ENCODE data around the gene SARM1. TPM values are rescaled to one million over a fixed set of nuclear protein-coding genes. Genes with fewer than 3 reads are reported as not detected.

SARM1 gene
- total and polyA plus RNA-seq, 7 experiments from 2014 or later: 5.2 to 34.1 (median 25.0) TPM

- CTCF ChIA-PET: no interaction called here
- intact Hi-C loops (cut with micrococcal nuclease): no loop called here
- Mint-ChIP-seq H3K4me1 (peaks cover 8 to 38% (median 33%) of the 10 kb centered on the region in 7 donors), H3K4me3 (peak overlapping the region in 1 of 10 donors; percentile 58), H3K9me3 (no peaks in the 10 kb centered on the region), H3K27me3 (peaks cover 0 to 8% (median 6%) of the 10 kb centered on the region in 5 donors), H3K27ac (no peak overlapping the region), H3K36me3 (peaks cover 8 to 32% (median 24%) of the 10 kb centered on the region in 5 donors)
- Histone ChIP-seq H3K36me3 (ENCODE audit: control insufficient read depth in 2 of 3, insufficient read depth in 3 of 3, low read length in 3 of 3) (peaks cover 4 to 44% (median 4%) of the 10 kb centered on the region in 3 experiments), H3K4me3 (ENCODE audit: low read length) (no peak overlapping the region), H3K27ac (ENCODE audit: low read depth, low read length) (no peak overlapping the region), H3K9me3 (ENCODE audit: control insufficient read depth in 2 of 3, low read length in 3 of 3) (no peaks in the 10 kb centered on the region), H3K4me1 (ENCODE audit: control insufficient read depth in 2 of 2, insufficient read depth in 2 of 2, low read length in 2 of 2) (peaks cover 6 to 14% of the 10 kb centered on the region in 2 donors), H3K27me3 (ENCODE audit: control insufficient read depth in 2 of 2, insufficient read depth in 2 of 2, low read length in 2 of 2) (no peaks in the 10 kb centered on the region)
- POLR2A ChIA-PET: interaction anchor here (1.0 to 1.1 kb wide), 3 partner anchors 8 to 29 kb away, joined by 3 read pairs; partner anchors contain the start of gene POLDIP2
- no peak for ATAC-seq
- no peak for DNase-seq
Measured at GRCh38 chr17:28386391-28386790, 14.9 kb downstream of the SARM1 start.

GRCh38 chr17:28388106-28388505, 16.6 kb downstream of the SARM1 start:
- Mint-ChIP-seq H3K27ac (no peak overlapping the region), H3K36me3 (peaks cover 8 to 27% (median 25%) of the 10 kb centered on the region in 5 donors), H3K9me3 (no peaks in the 10 kb centered on the region), H3K4me3 (no peak overlapping the region), H3K4me1 (peaks cover 8 to 31% (median 22%) of the 10 kb centered on the region in 7 donors), H3K27me3 (no peaks in the 10 kb centered on the region)
- no peak overlapping the region for H3K27ac ChIP-seq (ENCODE audit: low read depth, low read length)
- H3K4me1 ChIP-seq (ENCODE audit: control insufficient read depth in 2 of 2, insufficient read depth in 2 of 2, low read length in 2 of 2): peaks cover 6 to 10% of the 10 kb centered on the region in 2 donors
- peaks cover 4 to 57% (median 4%) of the 10 kb centered on the region in 3 experiments for H3K36me3 ChIP-seq (ENCODE audit: control insufficient read depth in 2 of 3, insufficient read depth in 3 of 3, low read length in 3 of 3)
- CTCF ChIA-PET: no interaction called here
- H3K27me3 ChIP-seq (ENCODE audit: control insufficient read depth in 2 of 2, insufficient read depth in 2 of 2, low read length in 2 of 2): no peaks in the 10 kb centered on the region
- DNase-seq (no peak), ATAC-seq (no peak)
- H3K9me3 ChIP-seq (ENCODE audit: control insufficient read depth in 2 of 3, low read length in 3 of 3): no peaks in the 10 kb centered on the region
- H3K4me3 ChIP-seq (ENCODE audit: low read length): no peak overlapping the region
- intact Hi-C loops (cut with micrococcal nuclease): no loop called here
- POLR2A ChIA-PET: no interaction called here

GRCh38 chr17:28390141-28390540, 18.6 kb downstream of the SARM1 start:
- peaks cover 12 to 37% (median 29%) of the 10 kb centered on the region in 5 donors for H3K36me3 Mint-ChIP-seq
- Histone ChIP-seq H3K9me3 (ENCODE audit: control insufficient read depth in 2 of 3, low read length in 3 of 3) (no peaks in the 10 kb centered on the region), H3K4me1 (ENCODE audit: control insufficient read depth in 2 of 2, insufficient read depth in 2 of 2, low read length in 2 of 2) (peaks cover 0 to 10% of the 10 kb centered on the region in 2 donors), H3K27ac (ENCODE audit: low read depth, low read length) (no peak overlapping the region), H3K4me3 (ENCODE audit: low read length) (no peak overlapping the region), H3K36me3 (ENCODE audit: control insufficient read depth in 2 of 3, insufficient read depth in 3 of 3, low read length in 3 of 3) (peaks cover 4 to 59% (median 4%) of the 10 kb centered on the region in 3 experiments), H3K27me3 (ENCODE audit: control insufficient read depth in 2 of 2, insufficient read depth in 2 of 2, low read length in 2 of 2) (no peaks in the 10 kb centered on the region)
- peaks cover 0 to 19% (median 11%) of the 10 kb centered on the region in 7 donors for H3K4me1 Mint-ChIP-seq
- DNase-seq (no peak), ATAC-seq (no peak)
- ChIA-PET POLR2A (no interaction called here), CTCF (no interaction called here)
- H3K27ac Mint-ChIP-seq: peak overlapping the region in 1 of 9 donors; percentile 17
- no peaks in the 10 kb centered on the region for H3K9me3 Mint-ChIP-seq
- intact Hi-C loops (cut with micrococcal nuclease): no loop called here
- no peaks in the 10 kb centered on the region for H3K27me3 Mint-ChIP-seq
- H3K4me3 Mint-ChIP-seq: no peak overlapping the region

DNA sequence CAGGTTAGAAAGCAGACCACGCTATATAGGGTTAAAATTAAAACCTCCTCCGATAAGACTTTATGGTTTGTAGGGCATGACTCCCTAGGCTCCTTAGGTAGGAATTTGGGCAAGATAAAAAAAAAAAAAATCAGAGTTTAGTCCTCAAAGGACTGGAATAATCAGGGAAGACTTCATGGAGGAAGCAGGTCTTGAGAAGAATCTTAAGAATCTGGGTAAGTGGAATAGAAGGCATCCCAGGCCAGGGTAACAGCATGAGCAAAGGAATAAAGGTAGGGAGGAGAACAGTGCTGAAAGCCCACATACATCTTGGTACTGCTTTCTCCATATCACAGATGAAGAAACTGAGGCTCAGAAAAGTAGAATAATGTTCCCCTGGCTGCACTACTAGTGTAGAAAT, 19.1 kb downstream of the SARM1 start:
- intact Hi-C loops (cut with micrococcal nuclease): no loop called here
- H3K27me3 Mint-ChIP-seq: no peaks in the 10 kb centered on the region
- Histone ChIP-seq H3K9me3 (ENCODE audit: control insufficient read depth in 2 of 3, low read length in 3 of 3) (no peaks in the 10 kb centered on the region), H3K4me3 (ENCODE audit: low read length) (no peak overlapping the region), H3K36me3 (ENCODE audit: control insufficient read depth in 2 of 3, insufficient read depth in 3 of 3, low read length in 3 of 3) (peaks cover 4 to 63% (median 4%) of the 10 kb centered on the region in 3 experiments), H3K27ac (ENCODE audit: low read depth, low read length) (no peak overlapping the region), H3K27me3 (ENCODE audit: control insufficient read depth in 2 of 2, insufficient read depth in 2 of 2, low read length in 2 of 2) (no peaks in the 10 kb centered on the region), H3K4me1 (ENCODE audit: control insufficient read depth in 2 of 2, insufficient read depth in 2 of 2, low read length in 2 of 2) (peaks cover 0 to 6% of the 10 kb centered on the region in 2 donors)
- H3K4me3 Mint-ChIP-seq: no peak overlapping the region
- peaks cover 12 to 41% (median 26%) of the 10 kb centered on the region in 5 donors for H3K36me3 Mint-ChIP-seq
- POLR2A ChIA-PET: interaction anchor here (0.8 kb wide), 1 partner anchor 33 kb away, joined by 3 read pairs; the partner anchor contains the start of gene POLDIP2
- H3K4me1 Mint-ChIP-seq: peaks cover 0 to 15% (median 7%) of the 10 kb centered on the region in 7 donors
- no peaks in the 10 kb centered on the region for H3K9me3 Mint-ChIP-seq
- CTCF ChIA-PET: no interaction called here
- DNase-seq (no peak), ATAC-seq (no peak)
- H3K27ac Mint-ChIP-seq: no peak overlapping the region

DNA sequence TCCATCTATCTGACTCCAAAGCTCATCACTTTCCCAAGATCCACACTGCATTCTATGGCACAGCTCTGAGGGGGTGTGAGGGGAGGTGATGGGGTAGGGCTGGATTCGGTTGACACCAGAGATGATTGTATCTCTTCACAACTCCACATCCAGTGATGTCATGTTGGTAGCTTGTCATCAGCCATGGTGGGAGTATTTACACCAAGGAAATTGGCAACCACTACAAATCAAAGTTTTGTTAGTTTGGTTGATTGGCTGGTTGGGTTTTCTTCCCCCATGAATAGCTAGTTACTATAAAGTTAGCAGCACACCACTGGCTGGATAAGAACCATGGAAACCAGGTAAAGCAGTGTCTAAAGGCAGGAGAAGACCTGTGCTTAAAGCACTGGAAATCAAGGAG, 19.5 kb downstream of the SARM1 start:
- Mint-ChIP-seq H3K27ac (peak overlapping the region in 1 of 9 donors; percentile 8), H3K27me3 (no peaks in the 10 kb centered on the region), H3K4me1 (peaks cover 0 to 11% (median 5%) of the 10 kb centered on the region in 7 donors), H3K4me3 (no peak overlapping the region), H3K9me3 (no peaks in the 10 kb centered on the region), H3K36me3 (peaks cover 12 to 41% (median 28%) of the 10 kb centered on the region in 5 donors)
- POLR2A ChIA-PET: interaction anchor here (0.8 kb wide), 1 partner anchor 34 kb away, joined by 3 read pairs; the partner anchor contains the start of gene POLDIP2
- no peak for DNase-seq
- Histone ChIP-seq H3K27me3 (ENCODE audit: control insufficient read depth in 2 of 2, insufficient read depth in 2 of 2, low read length in 2 of 2) (no peaks in the 10 kb centered on the region), H3K4me3 (ENCODE audit: low read length) (no peak overlapping the region), H3K4me1 (ENCODE audit: control insufficient read depth in 2 of 2, insufficient read depth in 2 of 2, low read length in 2 of 2) (peaks cover 0 to 2% of the 10 kb centered on the region in 2 donors), H3K36me3 (ENCODE audit: control insufficient read depth in 2 of 3, insufficient read depth in 3 of 3, low read length in 3 of 3) (peaks cover 4 to 67% (median 4%) of the 10 kb centered on the region in 3 experiments), H3K27ac (ENCODE audit: low read depth, low read length) (no peak overlapping the region), H3K9me3 (ENCODE audit: control insufficient read depth in 2 of 3, low read length in 3 of 3) (no peaks in the 10 kb centered on the region)
- intact Hi-C loops (cut with micrococcal nuclease): no loop called here
- CTCF ChIA-PET: no interaction called here
- no peak for ATAC-seq

DNA sequence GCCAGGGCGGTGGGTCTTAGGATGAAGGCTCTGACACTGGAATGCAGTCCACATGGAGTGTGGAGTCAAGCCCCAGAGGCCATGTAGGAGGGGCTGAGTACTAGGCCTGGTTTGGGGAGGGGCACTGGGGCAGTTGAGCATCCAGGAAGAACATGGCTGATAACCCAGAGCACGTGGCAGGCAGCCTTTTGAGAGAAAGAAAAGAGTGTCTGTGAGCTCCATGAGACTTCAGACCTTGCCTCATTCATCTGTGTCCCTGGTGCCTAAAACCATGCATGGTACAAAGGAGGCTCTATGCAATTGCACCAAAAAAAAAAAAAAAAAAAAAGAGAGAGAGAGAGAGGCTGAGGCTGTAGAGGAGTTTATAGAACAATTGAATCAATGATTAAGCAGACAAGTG, 19.9 kb downstream of the SARM1 start:
- H3K4me1 Mint-ChIP-seq: peaks cover 0 to 6% (median 4%) of the 10 kb centered on the region in 7 donors
- peaks cover 12 to 41% (median 28%) of the 10 kb centered on the region in 5 donors for H3K36me3 Mint-ChIP-seq
- intact Hi-C loops (cut with micrococcal nuclease): no loop called here
- DNase-seq (no peak), ATAC-seq (no peak)
- ChIA-PET CTCF (interaction anchor here (0.7 kb wide), 1 partner anchor 10 kb away, joined by 3 read pairs; no protein-coding TSS in a partner anchor), POLR2A (interaction anchor here (0.8 kb wide), 1 partner anchor 34 kb away, joined by 3 read pairs; the partner anchor contains the start of gene POLDIP2)
- no peaks in the 10 kb centered on the region for H3K27me3 Mint-ChIP-seq
- H3K27ac ChIP-seq (ENCODE audit: low read depth, low read length): no peak overlapping the region
- no peaks in the 10 kb centered on the region for H3K9me3 ChIP-seq (ENCODE audit: control insufficient read depth in 2 of 3, low read length in 3 of 3)
- no peaks in the 10 kb centered on the region for H3K4me1 ChIP-seq (ENCODE audit: control insufficient read depth in 2 of 2, insufficient read depth in 2 of 2, low read length in 2 of 2)
- no peaks in the 10 kb centered on the region for H3K9me3 Mint-ChIP-seq
- no peak overlapping the region for H3K4me3 Mint-ChIP-seq
- no peaks in the 10 kb centered on the region for H3K27me3 ChIP-seq (ENCODE audit: control insufficient read depth in 2 of 2, insufficient read depth in 2 of 2, low read length in 2 of 2)
- H3K27ac Mint-ChIP-seq: peak overlapping the region in 2 of 9 donors; percentile 13 to 19
- H3K4me3 ChIP-seq (ENCODE audit: low read length): no peak overlapping the region
- H3K36me3 ChIP-seq (ENCODE audit: control insufficient read depth in 2 of 3, insufficient read depth in 3 of 3, low read length in 3 of 3): peaks cover 4 to 71% (median 4%) of the 10 kb centered on the region in 3 experiments

GRCh38 chr17:28392491-28392890, 21.0 kb downstream of the SARM1 start:
- Mint-ChIP-seq H3K36me3 (peaks cover 12 to 39% (median 27%) of the 10 kb centered on the region in 5 donors), H3K27ac (no peak overlapping the region), H3K4me1 (peaks cover 0 to 4% (median 3%) of the 10 kb centered on the region in 7 donors), H3K27me3 (no peaks in the 10 kb centered on the region), H3K4me3 (no peak overlapping the region), H3K9me3 (peaks cover 0 to 1% (median 0%) of the 10 kb centered on the region in 11 donors)
- no peak overlapping the region for H3K27ac ChIP-seq (ENCODE audit: low read depth, low read length)
- H3K4me1 ChIP-seq (ENCODE audit: control insufficient read depth in 2 of 2, insufficient read depth in 2 of 2, low read length in 2 of 2): no peaks in the 10 kb centered on the region
- H3K27me3 ChIP-seq (ENCODE audit: control insufficient read depth in 2 of 2, insufficient read depth in 2 of 2, low read length in 2 of 2): no peaks in the 10 kb centered on the region
- ATAC-seq (no peak), DNase-seq (no peak)
- H3K9me3 ChIP-seq (ENCODE audit: control insufficient read depth in 2 of 3, low read length in 3 of 3): no peaks in the 10 kb centered on the region
- peaks cover 4 to 81% (median 4%) of the 10 kb centered on the region in 3 experiments for H3K36me3 ChIP-seq (ENCODE audit: control insufficient read depth in 2 of 3, insufficient read depth in 3 of 3, low read length in 3 of 3)
- no peak overlapping the region for H3K4me3 ChIP-seq (ENCODE audit: low read length)
- intact Hi-C loops (cut with micrococcal nuclease): no loop called here
- CTCF ChIA-PET: no interaction called here
- POLR2A ChIA-PET: no interaction called here
